ENCODE measurements around the gene RNF40. TPM values are rescaled to one million over a fixed set of nuclear protein-coding genes. Genes with fewer than 3 reads are reported as not detected.

RNF40 gene
- total and polyA plus RNA-seq, 2 of the 8 experiments (the other 6 are each of a cell fraction or from before 2014, with no cell fraction given): 38.5 to 68.7 TPM

DNA sequence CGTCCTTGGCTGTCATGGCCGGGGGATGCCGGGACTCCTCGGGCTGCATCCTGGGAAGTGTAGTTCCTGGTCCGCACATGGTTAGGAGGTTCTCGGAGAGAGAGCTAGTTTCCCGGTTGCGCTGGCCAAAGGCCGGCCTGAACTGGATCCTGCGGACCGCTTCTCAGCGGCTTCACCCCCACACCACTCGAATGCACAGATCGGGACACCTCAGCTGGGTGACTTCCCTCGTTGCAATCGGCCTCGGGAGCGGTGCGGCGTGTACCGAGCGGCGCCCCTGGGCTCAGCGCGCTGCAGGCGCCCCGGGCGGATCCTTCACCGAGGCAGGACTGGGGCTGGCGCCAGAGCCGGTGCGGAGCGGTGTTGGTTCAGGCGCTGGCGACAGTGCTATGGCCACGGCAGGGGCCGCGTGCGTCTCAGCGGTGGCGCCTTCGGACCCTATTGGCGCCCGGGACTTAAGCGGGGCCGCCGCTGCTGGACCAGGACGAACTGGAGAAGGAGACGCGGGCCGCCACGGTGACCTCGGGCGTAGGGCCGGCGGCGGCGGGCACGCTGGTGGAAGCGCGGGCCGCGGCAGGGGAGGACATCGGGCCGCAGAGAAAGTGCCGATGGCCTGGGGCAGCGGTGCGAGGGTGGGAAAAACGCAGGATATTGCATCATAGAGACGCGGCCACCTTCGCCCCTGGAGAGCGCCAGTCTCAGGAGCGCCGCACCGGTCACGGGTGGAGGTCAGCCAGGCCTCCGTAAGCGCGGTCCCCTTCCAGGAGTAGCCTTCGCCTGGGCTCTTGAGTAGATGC, 13.5 kb downstream of the RNF40 start:
- Histone ChIP-seq H2BK5ac (ENCODE audit: low read depth, low read length) (peak overlapping the region; percentile 93), H3K9me3 (ENCODE audit: insufficient read depth in 2 of 2, low read depth in 1 of 2, low read length in 1 of 2) (no peaks in the 10 kb centered on the region), H3K23ac (ENCODE audit: insufficient read length) (no peak overlapping the region), H3K4me3 (ENCODE audit: extremely low read depth in 1 of 4, insufficient read depth in 2 of 4, low read depth in 3 of 4, low read length in 4 of 4) (peak overlapping the region; percentile 67 to 84 (median 76)), H3K4me1 (replicated peaks in 1 of 4; ENCODE audit: control insufficient read depth in 3 of 4, insufficient read depth in 4 of 4, low read length in 3 of 4) (peaks cover 0 to 11% (median 5%) of the 10 kb centered on the region in 4 experiments; a peak in 5 of 7 replicates), H2BK20ac (ENCODE audit: low read length) (no peak overlapping the region), H3K79me2 (ENCODE audit: control insufficient read depth in 1 of 2, insufficient read depth in 2 of 2, low read length in 2 of 2) (no peaks in the 10 kb centered on the region), H2BK12ac (ENCODE audit: low read depth, low read length) (peak overlapping the region; percentile 68; the same call in 1 of the 2 replicates), H4K20me1 (replicated peaks in 1 of 2; ENCODE audit: control insufficient read depth in 1 of 2, insufficient read depth in 2 of 2, low read length in 2 of 2) (peaks cover 4 to 35% of the 10 kb centered on the region in 2 experiments), H3K23me2 (ENCODE audit: low read depth, low read length) (peaks cover 4% of the 10 kb centered on the region; the same call in 1 of the 2 replicates), H3K14ac (ENCODE audit: insufficient read length) (no peak overlapping the region), H3K18ac (ENCODE audit: extremely low read depth, low read length) (peak overlapping the region; percentile 88), H2AFZ (ENCODE audit: low read length) (no peak overlapping the region), H2BK120ac (replicated peaks; ENCODE audit: low read depth, low read length) (peak overlapping the region; percentile 39), H2BK15ac (ENCODE audit: low read length) (no peak overlapping the region), H3K27me3 (replicated peaks in 1 of 4; ENCODE audit: control insufficient read depth in 3 of 4, extremely low read depth in 1 of 4, insufficient read depth in 3 of 4, low read length in 3 of 4) (no peaks in the 10 kb centered on the region), H4K91ac (replicated peaks; ENCODE audit: insufficient read length, low read length) (peak overlapping the region; percentile 86), H4K5ac (ENCODE audit: insufficient read length, low read depth, low read length) (peak overlapping the region; percentile 59), H3K9ac (replicated peaks in 1 of 4; ENCODE audit: extremely low read depth in 1 of 4, low read depth in 3 of 4, low read length in 3 of 4) (peak overlapping the region; percentile 87 to 99 (median 94)), H3K56ac (replicated peaks; ENCODE audit: insufficient read length, low read depth, low read length) (peak overlapping the region; percentile 88), H3K36me3 (ENCODE audit: control insufficient read depth in 2 of 4, insufficient read depth in 4 of 4, low read length in 3 of 4) (peaks cover 12 to 30% (median 24%) of the 10 kb centered on the region in 4 experiments), H3K4me2 (ENCODE audit: insufficient read depth in 1 of 2, low read depth in 2 of 2, low read length in 2 of 2) (peak overlapping the region; percentile 63 to 92), H3K79me1 (ENCODE audit: low read depth, low read length) (no peaks in the 10 kb centered on the region; the same call in 1 of the 2 replicates), H2AK5ac (ENCODE audit: low read depth, low read length) (no peak overlapping the region), H4K8ac (ENCODE audit: extremely low read depth, insufficient read depth, low read length) (peak overlapping the region; percentile 99), H3K27ac (ENCODE audit: low read depth, low read length) (peak overlapping the region; percentile 89), H3K4ac (replicated peaks; ENCODE audit: insufficient read length, low read depth, low read length) (peak overlapping the region; percentile 2)
- FAIRE-seq (no peak), DNase-seq (ENCODE audit: low read depth in 1 of 2, low spot score in 2 of 2) (peak; percentile 78 to 89)
- POLR2A ChIA-PET (ENCODE audit: partially characterized antibody): interaction anchor here (0.8 to 6.5 kb wide), 34 partner anchors 6 to 178 kb away, joined by 3 to 63 read pairs (median 4); partner anchors contain the start of genes CFAP119, CTF1, FBXL19 and PHKG2
- WGBS, 2 experiments (ENCODE audit: extremely low coverage in 1 of 2, insufficient coverage in 1 of 2, insufficient read length in 1 of 2, insufficient replicate concordance in 2 of 2, low coverage in 1 of 2, low lambda C conversion rate in 2 of 2, missing lambda C conversion rate in 1 of 2): 2% methylated on average over 77 of the region's 81 CpGs; no CpG with 5 or more reads in 1 of the 2 experiments
- CTCF ChIA-PET (ENCODE audit: partially characterized antibody): interaction anchor here (0.8 to 1.4 kb wide), 2 partner anchors 13 to 38 kb away, joined by 3 to 4 read pairs; no protein-coding TSS in a partner anchor
- no peak for TF ChIP-seq CTBP2 (IDR thresholded peaks at IDR 0.05; ENCODE audit: borderline replicate concordance, insufficient read depth, insufficient read length, low read length)
- TF ChIP-seq TEAD4 (IDR thresholded peaks at IDR 0.05; ENCODE audit: low read depth, low read length): no peak
- TF ChIP-seq TCF12 (IDR thresholded peaks at IDR 0.05; ENCODE audit: low read depth, low read length): no peak
- TF ChIP-seq FOSL1 (IDR thresholded peaks at IDR 0.05; ENCODE audit: insufficient read depth, low read depth, low read length): no peak
- TF ChIP-seq SP1 (IDR thresholded peaks at IDR 0.05; ENCODE audit: low read depth, low read length): no peak
- peak; percentile 65 to 95; a peak in 3 of 4 replicates for TF ChIP-seq SIN3A (conservative IDR thresholded peaks at IDR 0.05 in 1 of 2, IDR thresholded peaks at IDR 0.05 in 1 of 2; ENCODE audit: low read depth in 1 of 2, low read length in 2 of 2)
- no peak for TF ChIP-seq SAP30 (IDR thresholded peaks at IDR 0.05; ENCODE audit: insufficient read depth, insufficient replicate concordance, low read length)
- TF ChIP-seq, protein P1, sequence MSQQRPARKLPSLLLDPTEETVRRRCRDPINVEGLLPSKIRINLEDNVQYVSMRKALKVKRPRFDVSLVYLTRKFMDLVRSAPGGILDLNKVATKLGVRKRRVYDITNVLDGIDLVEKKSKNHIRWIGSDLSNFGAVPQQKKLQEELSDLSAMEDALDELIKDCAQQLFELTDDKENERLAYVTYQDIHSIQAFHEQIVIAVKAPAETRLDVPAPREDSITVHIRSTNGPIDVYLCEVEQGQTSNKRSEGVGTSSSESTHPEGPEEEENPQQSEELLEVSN (IDR thresholded peaks at IDR 0.05): peak; percentile 72
- no peak for TF ChIP-seq SRF (IDR thresholded peaks at IDR 0.05; ENCODE audit: low read depth, low read length)
- peak; percentile 89 for TF ChIP-seq SP4 (IDR thresholded peaks at IDR 0.05; ENCODE audit: low read length)
- peak; percentile 85 for TF ChIP-seq ASH2L (IDR thresholded peaks at IDR 0.05; ENCODE audit: low read length)

All from H1 (cell line).